Ishikawa (cell line): ENCODE data around the gene SMIM28.

Source experiments
- CEBPB ChIP-seq: IDR thresholded peaks from 2 replicates; pipeline ENCODE4 v1.6.1; 2012
- CREB1 ChIP-seq: IDR thresholded peaks from 2 replicates; pipeline ENCODE4 v1.6.1; 2012; ENCODE audit warnings: low read depth
- EGR1 ChIP-seq: IDR thresholded peaks from 2 replicates; pipeline ENCODE4 v1.6.1; 2012
- EP300 ChIP-seq: IDR thresholded peaks from 2 replicates; pipeline ENCODE4 v1.6.1; 2012; ENCODE audit warnings: borderline replicate concordance
- MAX ChIP-seq: IDR thresholded peaks from 2 replicates; pipeline ENCODE4 v1.6.1; 2012
- TAF1 ChIP-seq: IDR thresholded peaks from 2 replicates; pipeline ENCODE4 v1.6.1; 2012; ENCODE audit warnings: low read depth, mild to moderate bottlenecking
- ZBTB7A ChIP-seq: IDR thresholded peaks from 2 replicates; pipeline ENCODE4 v1.6.1; 2012; ENCODE audit warnings: low read depth
- TF ChIP-seq, protein P1 (sequence below): IDR thresholded peaks from 2 replicates; pipeline ENCODE4 v1.6.1; 2012; ENCODE audit warnings: low read depth, mild to moderate bottlenecking

GRCh38 chr6:138410972-138411880 lies 33.5 kb downstream of the SMIM28 start:
- TF ChIP-seq ZBTB7A = no peak
- no peak for TF ChIP-seq CEBPB
- no peak for TF ChIP-seq EGR1
- no peak for TF ChIP-seq TAF1
- TF ChIP-seq EP300 = no peak
- TF ChIP-seq, protein P1, sequence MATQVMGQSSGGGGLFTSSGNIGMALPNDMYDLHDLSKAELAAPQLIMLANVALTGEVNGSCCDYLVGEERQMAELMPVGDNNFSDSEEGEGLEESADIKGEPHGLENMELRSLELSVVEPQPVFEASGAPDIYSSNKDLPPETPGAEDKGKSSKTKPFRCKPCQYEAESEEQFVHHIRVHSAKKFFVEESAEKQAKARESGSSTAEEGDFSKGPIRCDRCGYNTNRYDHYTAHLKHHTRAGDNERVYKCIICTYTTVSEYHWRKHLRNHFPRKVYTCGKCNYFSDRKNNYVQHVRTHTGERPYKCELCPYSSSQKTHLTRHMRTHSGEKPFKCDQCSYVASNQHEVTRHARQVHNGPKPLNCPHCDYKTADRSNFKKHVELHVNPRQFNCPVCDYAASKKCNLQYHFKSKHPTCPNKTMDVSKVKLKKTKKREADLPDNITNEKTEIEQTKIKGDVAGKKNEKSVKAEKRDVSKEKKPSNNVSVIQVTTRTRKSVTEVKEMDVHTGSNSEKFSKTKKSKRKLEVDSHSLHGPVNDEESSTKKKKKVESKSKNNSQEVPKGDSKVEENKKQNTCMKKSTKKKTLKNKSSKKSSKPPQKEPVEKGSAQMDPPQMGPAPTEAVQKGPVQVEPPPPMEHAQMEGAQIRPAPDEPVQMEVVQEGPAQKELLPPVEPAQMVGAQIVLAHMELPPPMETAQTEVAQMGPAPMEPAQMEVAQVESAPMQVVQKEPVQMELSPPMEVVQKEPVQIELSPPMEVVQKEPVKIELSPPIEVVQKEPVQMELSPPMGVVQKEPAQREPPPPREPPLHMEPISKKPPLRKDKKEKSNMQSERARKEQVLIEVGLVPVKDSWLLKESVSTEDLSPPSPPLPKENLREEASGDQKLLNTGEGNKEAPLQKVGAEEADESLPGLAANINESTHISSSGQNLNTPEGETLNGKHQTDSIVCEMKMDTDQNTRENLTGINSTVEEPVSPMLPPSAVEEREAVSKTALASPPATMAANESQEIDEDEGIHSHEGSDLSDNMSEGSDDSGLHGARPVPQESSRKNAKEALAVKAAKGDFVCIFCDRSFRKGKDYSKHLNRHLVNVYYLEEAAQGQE = no peak
- no peak for TF ChIP-seq CREB1
- TF ChIP-seq MAX = no peak
